HG03378 (cell line): ENCODE measurements around the gene MZF1.
A peak's percentile ranks its signal among the peaks of the same experiment; 100 is the strongest.

Source experiments
- ATAC-seq: cut with Tn5 transposase; IDR thresholded peaks from one replicate; pipeline ENCODE4 v1.9.1; 2021; ENCODE audit warnings: mild to moderate bottlenecking, moderate library complexity; ENCODE audit not compliant: unreplicated experiment

MZF1 gene

GRCh38 chr19:58556622-58557220, 16.4 kb downstream of the MZF1 start:
- ATAC-seq, result no peak

- no peak for ATAC-seq
These were observed 17.1 kb downstream of the MZF1 start for GRCh38 chr19:58555920-58556621.

GRCh38 chr19:58555369-58555885, 17.7 kb downstream of the MZF1 start:
- ATAC-seq, result no peak

GRCh38 chr19:58554494-58555368, 18.4 kb downstream of the MZF1 start, which contains the start of gene CHMP2A:
CHMP2A (minus strand) TSS chr19:58555105; CDS start chr19:58554212, 893 bp downstream.
- peak; percentile 26 for ATAC-seq

GRCh38 chr19:58553799-58554493, 19.2 kb downstream of the MZF1 start:
- ATAC-seq, result no peak

GRCh38 chr19:58552655-58553054, 20.5 kb downstream of the MZF1 start:
- no peak for ATAC-seq

GRCh38 chr19:58551577-58552471, 21.3 kb downstream of the MZF1 start:
- no peak for ATAC-seq

GRCh38 chr19:58551123-58551497, 22.0 kb downstream of the MZF1 start:
- ATAC-seq, result no peak

- no peak for ATAC-seq
These were observed 22.6 kb downstream of the MZF1 start for GRCh38 chr19:58550362-58551122.

- ATAC-seq, result no peak
These were observed 23.3 kb downstream of the MZF1 start for GRCh38 chr19:58549664-58550361.

GRCh38 chr19:58548859-58549663, 24.1 kb downstream of the MZF1 start:
- no peak for ATAC-seq

- no peak for ATAC-seq
These were observed 25.5 kb downstream of the MZF1 start for GRCh38 chr19:58547323-58548312.

GRCh38 chr19:58546019-58546530, 27.1 kb downstream of the MZF1 start:
- no peak for ATAC-seq

- no peak for ATAC-seq
These were observed 27.7 kb downstream of the MZF1 start for GRCh38 chr19:58545286-58546018.

GRCh38 chr19:58544591-58545285, 28.4 kb downstream of the MZF1 start:
- ATAC-seq, result peak; percentile 21
